Measurements from ENCODE around the gene MCM3AP. TPM values are rescaled to one million over a fixed set of nuclear protein-coding genes. Genes with fewer than 3 reads are reported as not detected.

The MCM3AP gene
- total and polyA plus RNA-seq, 8 donors: 77.4 to 106 (median 94.9) TPM

DNA sequence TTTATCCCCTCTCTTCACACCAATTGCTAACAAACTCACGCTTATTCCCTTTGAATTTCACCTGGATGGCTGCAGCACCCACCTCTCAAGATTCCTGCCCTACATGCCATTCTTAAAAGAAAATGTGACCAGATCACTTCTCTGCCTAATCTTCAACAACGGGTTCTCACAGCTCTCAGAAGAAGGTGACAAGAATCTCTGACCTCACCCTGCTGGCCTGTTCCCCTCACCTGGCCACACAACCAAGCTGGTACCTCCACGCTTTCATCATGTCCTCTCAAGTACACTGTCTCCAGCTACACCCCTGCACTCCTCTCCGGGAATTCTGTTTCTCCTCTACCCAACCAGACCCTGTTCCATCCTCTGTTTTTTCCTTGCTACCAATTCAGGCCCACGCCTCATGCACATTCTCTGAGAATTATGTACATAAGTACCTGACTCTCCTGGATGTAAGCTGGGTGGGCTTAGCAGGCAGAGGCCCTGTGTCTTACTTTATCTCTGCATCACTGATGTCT lies 50.9 kb downstream of the MCM3AP start:
- peaks cover 0 to 72% of the 10 kb centered on the region in 2 donors for H3K36me3 ChIP-seq
- intact Hi-C loops (cut with DNase I): no loop called here
- no peak for ATAC-seq

GRCh38 chr21:46229923-46230260 lies 55.5 kb downstream of the MCM3AP start:
- H3K4me1 ChIP-seq: peaks cover 12 to 42% of the 10 kb centered on the region in 2 donors
- intact Hi-C loops (cut with DNase I): no loop called here
- TF ChIP-seq, protein P1, sequence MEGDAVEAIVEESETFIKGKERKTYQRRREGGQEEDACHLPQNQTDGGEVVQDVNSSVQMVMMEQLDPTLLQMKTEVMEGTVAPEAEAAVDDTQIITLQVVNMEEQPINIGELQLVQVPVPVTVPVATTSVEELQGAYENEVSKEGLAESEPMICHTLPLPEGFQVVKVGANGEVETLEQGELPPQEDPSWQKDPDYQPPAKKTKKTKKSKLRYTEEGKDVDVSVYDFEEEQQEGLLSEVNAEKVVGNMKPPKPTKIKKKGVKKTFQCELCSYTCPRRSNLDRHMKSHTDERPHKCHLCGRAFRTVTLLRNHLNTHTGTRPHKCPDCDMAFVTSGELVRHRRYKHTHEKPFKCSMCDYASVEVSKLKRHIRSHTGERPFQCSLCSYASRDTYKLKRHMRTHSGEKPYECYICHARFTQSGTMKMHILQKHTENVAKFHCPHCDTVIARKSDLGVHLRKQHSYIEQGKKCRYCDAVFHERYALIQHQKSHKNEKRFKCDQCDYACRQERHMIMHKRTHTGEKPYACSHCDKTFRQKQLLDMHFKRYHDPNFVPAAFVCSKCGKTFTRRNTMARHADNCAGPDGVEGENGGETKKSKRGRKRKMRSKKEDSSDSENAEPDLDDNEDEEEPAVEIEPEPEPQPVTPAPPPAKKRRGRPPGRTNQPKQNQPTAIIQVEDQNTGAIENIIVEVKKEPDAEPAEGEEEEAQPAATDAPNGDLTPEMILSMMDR (IDR thresholded peaks at IDR 0.05): no peak
- H3K4me3 ChIP-seq: peak overlapping the region; percentile 56 to 98
- ATAC-seq: no peak
- no peak overlapping the region for H3K27ac ChIP-seq
- no peaks in the 10 kb centered on the region for H3K9me3 ChIP-seq
- H3K27me3 ChIP-seq: no peaks in the 10 kb centered on the region
- H3K36me3 ChIP-seq: peaks cover 0 to 26% of the 10 kb centered on the region in 2 donors
- DNase-seq: no peak

More for the DNA sequence above, 50.9 kb downstream of the MCM3AP start:
- no peak overlapping the region for H3K27ac ChIP-seq
- no peak overlapping the region for H3K4me3 ChIP-seq
- no peak for DNase-seq
- H3K4me1 ChIP-seq: peaks cover 0 to 5% of the 10 kb centered on the region in 2 donors
- H3K9me3 ChIP-seq: no peaks in the 10 kb centered on the region
- TF ChIP-seq, protein P1 (IDR thresholded peaks at IDR 0.05): no peak
- no peaks in the 10 kb centered on the region for H3K27me3 ChIP-seq

GRCh38 chr21:46229133-46229922 lies 56.1 kb downstream of the MCM3AP start:
- H3K27me3 ChIP-seq: no peaks in the 10 kb centered on the region
- peak overlapping the region in 1 of 2 donors; percentile 64 for H3K27ac ChIP-seq
- peaks cover 12 to 48% of the 10 kb centered on the region in 2 donors for H3K4me1 ChIP-seq
- DNase-seq (peak in 3 of 4 donors; percentile 12 to 92 (median 33)), ATAC-seq (peak; percentile 58)
- TF ChIP-seq, protein P1 (IDR thresholded peaks at IDR 0.05): peak; percentile 38
- H3K9me3 ChIP-seq: no peaks in the 10 kb centered on the region
- H3K36me3 ChIP-seq: peaks cover 0 to 20% of the 10 kb centered on the region in 2 donors
- intact Hi-C loops (cut with DNase I): no loop called here
- H3K4me3 ChIP-seq: peak overlapping the region; percentile 56 to 98

DNA sequence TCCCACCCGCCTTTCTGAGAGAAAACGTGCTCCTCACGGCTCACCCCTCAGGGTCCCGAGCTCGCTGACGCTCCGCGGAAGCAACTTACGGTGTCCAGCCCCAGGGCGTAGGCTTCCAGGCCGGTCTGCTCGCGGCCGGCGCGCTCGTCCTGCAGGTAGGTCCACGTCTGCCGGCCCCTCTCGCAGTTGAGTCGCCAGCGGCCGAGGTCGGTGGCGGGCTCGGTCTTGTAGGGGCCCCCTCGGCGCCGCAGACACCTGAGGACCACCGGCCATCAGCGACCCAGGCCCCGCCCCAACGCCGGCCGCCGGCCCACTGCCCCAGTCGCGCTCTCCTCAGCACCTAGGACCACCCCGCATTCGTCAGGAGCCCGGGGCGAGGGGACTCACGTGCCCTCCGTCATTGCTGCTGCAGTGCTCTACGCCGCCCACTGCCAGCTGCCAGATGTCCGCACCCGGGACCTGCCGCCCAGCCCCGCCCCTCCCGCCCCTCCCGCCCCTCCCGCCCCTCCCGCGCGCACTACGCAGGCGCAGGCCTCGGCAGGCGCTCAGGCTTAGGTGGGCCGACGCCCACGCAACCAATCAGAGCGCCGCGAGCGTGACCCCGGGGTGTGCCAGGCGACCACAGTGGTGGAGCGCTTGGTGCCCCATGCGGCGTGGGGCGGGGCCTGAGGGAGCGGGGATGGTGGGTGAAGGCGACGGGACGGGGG lies 56.9 kb downstream of the MCM3AP start, which contains the start of gene LSS:
Gene LSS (minus strand): TSS at position 430 of the 707 bp plus-strand sequence. CDS start 29 bp downstream, at position 401.
- peak; percentile 93 for ATAC-seq
- TF ChIP-seq, protein P1 (IDR thresholded peaks at IDR 0.05): no peak

More for the DNA sequence above, 56.9 kb downstream of the MCM3AP start, which contains the start of gene LSS:
- peak; percentile 91 to 100 (median 98) for DNase-seq
- Histone ChIP-seq H3K9me3 (no peaks in the 10 kb centered on the region), H3K36me3 (peaks cover 0 to 12% of the 10 kb centered on the region in 2 donors), H3K27me3 (no peaks in the 10 kb centered on the region), H3K4me1 (peaks cover 12 to 52% of the 10 kb centered on the region in 2 donors), H3K4me3 (peak within 1 kb of the TSS; percentile 97 to 98), H3K27ac (peak within 1 kb of the TSS; percentile 65 to 83)
- intact Hi-C loops (cut with DNase I): no loop called here

Measured in left lung (tissue), 10 donors.